Pancreas (tissue), 10 donors: ENCODE measurements around the gene KCNQ1OT1. TPM values are rescaled to one million over a fixed set of nuclear protein-coding genes. Genes with fewer than 3 reads are reported as not detected.
A peak's percentile ranks its signal among the peaks of the same experiment; 100 is the strongest.

Source experiments
- ATAC-seq, 4 donors: fragments of 200-7000 bp; cut with Tn5 transposase; one replicate each; pipeline versions ENCODE4 v1.8.0 to v1.9.1; 2020; ENCODE audit warnings: mild to moderate bottlenecking in 4 of 4, moderate library complexity in 4 of 4
- DNase-seq, 6 donors: peaks; one replicate each; pipeline ENCODE4 v3.0.0-alpha.2; 2020
- FAIRE-seq: peaks from 2 replicates; lab custom pipeline; 2012; peaks lifted over from hg19 to GRCh38; lab: Jason Lieb, UNC
- H3K27ac ChIP-seq, 4 donors: fragments of 200-600 bp; sonication (generic); 1 replicate in 3 of 4; 2 replicates in 1 of 4; pipeline versions ENCODE4 v1.5.0 to v1.8.0; 2020
- H3K27me3 ChIP-seq, 4 donors: fragments of 200-600 bp; one replicate each; pipeline ENCODE4 v1.8.0; 2021
- H3K36me3 ChIP-seq, 3 donors: fragments of 200-600 bp; sonication (generic) in 1 of 3; one replicate each; pipeline versions ENCODE4 v1.5.0 to v1.8.0; 2020 to 2021
- H3K4me1 ChIP-seq, 3 donors: fragments of 200-600 bp; one replicate each; pipeline ENCODE4 v1.8.0; 2021
- H3K4me3 ChIP-seq, 4 donors: fragments of 200-600 bp; sonication (generic) in 2 of 4; one replicate each; pipeline versions ENCODE4 v1.5.0 to v1.8.0; 2020 to 2021
- H3K9me3 ChIP-seq, 4 donors: fragments of 200-600 bp; one replicate each; pipeline ENCODE4 v1.8.0; 2021
- CTCF ChIP-seq, 4 donors: fragments of 200-600 bp; sonication (generic) in 3 of 4; IDR thresholded peaks; one replicate each; pipeline versions ENCODE4 v1.5.0 to v1.8.0; 2021; ENCODE audit warnings: antibody characterized with exemption in 4 of 4
- WGBS, 2 donors: extraction: QIAGEN DNeasy Blood & Tissue Kit; methylation state at CpG; one replicate each; pipeline ENCODE4 v1.1.7; 2013; 5-methylcytosine and 5-hydroxymethylcytosine counted together
- intact Hi-C, 3 donors: fragments of 100-400 bp; cut with DNase I; formaldehyde crosslinking; loops; one replicate each; pipeline versions ENCODE4 v1.11.1 to v1.14.2; 2022
- polyA plus RNA-seq, 2 donors: library from polyadenylated mRNA; stranded (reverse); fragments of 200-250 nt; gene quantifications; one replicate each; pipeline ENCODE4 v1.2.3, GENCODE V29; 2013
- total RNA-seq, 6 donors: library from RNA; stranded (reverse); fragmentation: NEBNext Ultra II Directional in 4 of 6; extraction: Animal tissue kit (Norgen Biotek cat#: 25700) in 4 of 6; gene quantifications; one replicate each; pipeline versions ENCODE4 v1.2.1 to v1.2.4, GENCODE V29; 2021 to 2023
- donor health status: healthy with polysubstance abuse.
- donor health status: DM: no; HTN: no; CAD: no; lungs with moderate emphysema.
- donor health status: DM: no; HTN: no; CAD: no.
- donor health status: control.
- donor health status: control.
- donor health status: Bipolar disorder and iron deficiency.
- donor health status: DM: yes; HTN: yes; CAD: no.
- donor health status: DM: no; HTN: no; CAD: no.
- donor health status: DM: no; HTN: no; CAD: no.
- donor health status: DM: yes; HTN: yes; CAD: no.

KCNQ1OT1 gene
- total and polyA plus RNA-seq, 8 donors = 0.31 to 1.9 (median 1.4) TPM

DNA sequence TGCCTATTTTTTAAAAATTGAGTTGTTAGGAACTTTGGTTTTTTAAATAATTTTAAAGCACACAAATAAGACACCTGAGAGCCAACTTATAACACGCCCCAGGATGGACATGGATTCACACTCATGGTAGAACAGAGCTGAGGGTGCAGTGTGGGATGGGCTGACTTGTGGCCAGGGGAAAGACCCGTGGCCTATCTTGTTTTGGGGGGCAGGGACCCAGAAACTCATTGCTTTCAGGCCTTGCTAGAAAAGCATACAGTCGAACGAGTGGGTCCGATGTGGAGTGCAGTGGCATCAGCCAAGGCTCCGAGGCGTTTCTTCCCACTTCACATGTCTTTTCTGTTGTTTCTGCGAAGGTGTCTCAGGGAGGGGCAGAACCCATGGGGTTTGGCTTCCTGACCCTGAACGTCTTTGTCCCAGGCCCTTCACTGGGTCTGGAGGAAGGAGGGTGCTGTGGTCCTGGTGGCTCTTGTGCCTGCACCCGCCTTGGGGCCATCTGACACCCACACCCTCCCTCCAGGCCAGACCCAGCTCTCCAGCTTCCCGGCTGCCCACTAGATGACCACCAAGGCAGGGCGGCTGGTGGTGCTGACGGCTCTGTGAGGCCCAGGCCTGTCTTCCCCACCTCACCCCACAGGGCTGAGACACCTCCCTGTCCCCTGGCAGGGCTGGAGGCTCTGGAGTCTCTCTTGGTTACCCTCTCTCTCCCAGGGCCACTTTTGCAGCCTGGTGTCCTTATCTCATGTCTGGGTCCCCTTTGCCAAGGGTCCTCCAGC lies 134.2 kb downstream of the KCNQ1OT1 start:
- no peak for TF ChIP-seq CTCF (IDR thresholded peaks at IDR 0.05)
- Histone ChIP-seq H3K27ac (no peak overlapping the region), H3K4me1 (no peaks in the 10 kb centered on the region), H3K9me3 (no peaks in the 10 kb centered on the region), H3K4me3 (no peak overlapping the region), H3K27me3 (no peaks in the 10 kb centered on the region), H3K36me3 (no peaks in the 10 kb centered on the region)
- DNase-seq (peak in 4 of 6 donors; percentile 1 to 49 (median 38)), FAIRE-seq (no peak), ATAC-seq (no peak)
- WGBS, 2 donors = 93 to 94% methylated on average over 13 of the region's 13 CpGs
- intact Hi-C loops = no loop called here

DNA sequence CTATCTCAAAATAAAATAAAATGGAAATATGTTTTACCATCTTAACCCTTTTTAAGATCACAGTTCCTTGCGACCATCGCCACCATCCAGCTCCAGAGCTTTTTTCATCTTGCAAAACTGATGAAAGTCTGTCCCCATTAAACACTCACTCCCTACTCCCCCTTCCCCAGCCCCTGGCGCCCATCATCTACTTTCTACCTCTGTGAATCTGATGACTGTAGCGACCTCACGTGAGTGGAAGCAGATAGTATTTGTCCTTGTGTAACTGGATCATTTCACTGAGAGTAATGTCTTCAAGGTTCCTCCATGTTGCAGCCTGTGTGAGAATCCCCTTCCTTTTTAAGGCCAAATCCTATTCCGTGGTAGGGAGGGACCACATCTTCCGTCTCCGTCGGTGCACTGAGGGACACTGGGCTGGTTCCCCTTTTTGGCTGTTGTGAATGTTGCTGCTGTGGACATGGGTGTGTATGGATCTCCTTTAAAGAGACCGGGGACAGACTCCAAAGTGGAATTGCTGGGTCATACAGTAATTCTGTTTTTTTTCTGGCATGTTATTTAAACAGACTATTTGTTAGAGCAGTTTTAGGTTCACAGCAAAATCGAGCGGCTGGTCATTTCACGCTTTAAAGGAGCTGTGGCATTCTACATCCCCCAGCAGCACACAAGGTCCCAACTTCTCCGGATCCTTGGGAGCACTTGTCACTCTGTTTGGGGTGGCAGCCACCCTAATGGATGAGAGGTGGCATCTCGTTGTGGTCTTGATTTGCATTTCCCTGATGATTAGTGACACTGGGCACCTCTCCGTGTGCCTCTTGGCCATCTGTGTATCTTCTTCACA lies 135.0 kb downstream of the KCNQ1OT1 start:
- Histone ChIP-seq H3K27me3 (no peaks in the 10 kb centered on the region), H3K27ac (no peak overlapping the region), H3K36me3 (no peaks in the 10 kb centered on the region), H3K4me3 (no peak overlapping the region), H3K9me3 (no peaks in the 10 kb centered on the region), H3K4me1 (no peaks in the 10 kb centered on the region)
- no peak for ATAC-seq
- TF ChIP-seq CTCF (IDR thresholded peaks at IDR 0.05) = no peak
- intact Hi-C loops = no loop called here
- FAIRE-seq = no peak
- DNase-seq = peak in 1 of 6 donors; percentile 14
- WGBS, 2 donors = 89 to 90% methylated on average over 16 of the region's 16 CpGs

GRCh38 chr11:2564008-2564530 lies 135.7 kb downstream of the KCNQ1OT1 start:
- Histone ChIP-seq H3K9me3 (no peaks in the 10 kb centered on the region), H3K27me3 (no peaks in the 10 kb centered on the region), H3K4me1 (no peaks in the 10 kb centered on the region), H3K36me3 (no peaks in the 10 kb centered on the region), H3K4me3 (no peak overlapping the region), H3K27ac (peak overlapping the region in 1 of 4 donors; percentile 2)
- ATAC-seq (no peak), DNase-seq (peak in 2 of 6 donors; percentile 30 to 34), FAIRE-seq (no peak)
- TF ChIP-seq CTCF (IDR thresholded peaks at IDR 0.05) = no peak
- intact Hi-C loops = no loop called here
- 89 to 91% methylated on average over 14 of the region's 14 CpGs for WGBS, 2 donors

- Histone ChIP-seq H3K4me1 (no peaks in the 10 kb centered on the region), H3K36me3 (no peaks in the 10 kb centered on the region), H3K27ac (peak overlapping the region in 2 of 4 donors; percentile 44 to 55), H3K4me3 (no peak overlapping the region), H3K9me3 (no peaks in the 10 kb centered on the region), H3K27me3 (no peaks in the 10 kb centered on the region)
- FAIRE-seq (no peak), ATAC-seq (peak in 2 of 4 donors; percentile 36 to 38), DNase-seq (peak in 4 of 6 donors; percentile 2 to 38 (median 24))
- no peak for TF ChIP-seq CTCF (IDR thresholded peaks at IDR 0.05)
- 85% methylated on average over 28 of the region's 28 CpGs for WGBS, 2 donors
- intact Hi-C loops = no loop called here
Observed at GRCh38 chr11:2563213-2564007, 136.4 kb downstream of the KCNQ1OT1 start.
